ENCODE data around the gene DYNC1H1.

GRCh38 chr14:101950516-101951215, 13.7 kb upstream of the DYNC1H1 start:
- no peak for TF ChIP-seq CTCF (IDR thresholded peaks at IDR 0.05; ENCODE audit: insufficient read depth, low read depth, low read length)
- no peak for TF ChIP-seq EZH2 (IDR thresholded peaks at IDR 0.05; ENCODE audit: insufficient read depth, low read length)

All from astrocyte (in vitro differentiated cells and primary cell).